HG02763 (cell line): ENCODE data around the gene SH3TC1.

ENCODE experiments used
- ATAC-seq: cut with Tn5 transposase; IDR thresholded peaks from one replicate; pipeline ENCODE4 v1.9.1; 2021; ENCODE audit warnings: mild to moderate bottlenecking, moderate library complexity; ENCODE audit not compliant: unreplicated experiment

The SH3TC1 gene

GRCh38 chr4:8284391-8284790, 85.3 kb downstream of the SH3TC1 start:
- ATAC-seq: no peak

GRCh38 chr4:8285143-8285975, 86.3 kb downstream of the SH3TC1 start:
- ATAC-seq: no peak

- ATAC-seq: no peak
Observed at GRCh38 chr4:8285976-8286718, 87.1 kb downstream of the SH3TC1 start.

DNA sequence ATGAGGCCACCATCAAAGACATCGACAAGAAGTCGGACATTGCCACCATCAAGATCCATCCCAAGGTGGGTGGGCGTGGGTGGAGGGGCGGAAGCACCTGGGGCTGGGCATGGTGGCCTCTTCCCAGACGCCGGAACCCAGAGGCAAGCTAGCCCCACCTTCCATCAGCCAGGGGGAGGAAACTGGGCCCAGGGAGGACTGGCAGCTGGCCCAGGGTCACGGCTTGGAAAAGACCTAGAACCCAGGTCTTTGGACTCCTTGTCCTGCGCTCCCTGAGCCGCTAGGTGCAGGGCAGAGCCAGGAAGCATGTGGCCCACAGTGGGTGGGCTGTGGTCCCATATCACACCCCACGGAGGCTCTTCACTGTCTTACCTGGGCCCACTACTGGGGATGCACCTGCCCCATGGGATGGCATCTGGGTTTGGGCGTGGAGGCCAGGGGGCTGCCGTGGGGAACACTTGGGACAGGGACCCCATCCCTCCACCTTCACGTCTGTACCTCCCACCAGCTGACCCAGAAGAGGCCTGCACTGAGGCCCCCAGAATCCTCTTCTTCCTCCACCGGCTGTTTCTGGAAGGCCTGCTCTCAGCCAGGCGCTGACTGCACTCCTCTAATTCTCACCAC, 87.7 kb downstream of the SH3TC1 start:
- no peak for ATAC-seq

DNA sequence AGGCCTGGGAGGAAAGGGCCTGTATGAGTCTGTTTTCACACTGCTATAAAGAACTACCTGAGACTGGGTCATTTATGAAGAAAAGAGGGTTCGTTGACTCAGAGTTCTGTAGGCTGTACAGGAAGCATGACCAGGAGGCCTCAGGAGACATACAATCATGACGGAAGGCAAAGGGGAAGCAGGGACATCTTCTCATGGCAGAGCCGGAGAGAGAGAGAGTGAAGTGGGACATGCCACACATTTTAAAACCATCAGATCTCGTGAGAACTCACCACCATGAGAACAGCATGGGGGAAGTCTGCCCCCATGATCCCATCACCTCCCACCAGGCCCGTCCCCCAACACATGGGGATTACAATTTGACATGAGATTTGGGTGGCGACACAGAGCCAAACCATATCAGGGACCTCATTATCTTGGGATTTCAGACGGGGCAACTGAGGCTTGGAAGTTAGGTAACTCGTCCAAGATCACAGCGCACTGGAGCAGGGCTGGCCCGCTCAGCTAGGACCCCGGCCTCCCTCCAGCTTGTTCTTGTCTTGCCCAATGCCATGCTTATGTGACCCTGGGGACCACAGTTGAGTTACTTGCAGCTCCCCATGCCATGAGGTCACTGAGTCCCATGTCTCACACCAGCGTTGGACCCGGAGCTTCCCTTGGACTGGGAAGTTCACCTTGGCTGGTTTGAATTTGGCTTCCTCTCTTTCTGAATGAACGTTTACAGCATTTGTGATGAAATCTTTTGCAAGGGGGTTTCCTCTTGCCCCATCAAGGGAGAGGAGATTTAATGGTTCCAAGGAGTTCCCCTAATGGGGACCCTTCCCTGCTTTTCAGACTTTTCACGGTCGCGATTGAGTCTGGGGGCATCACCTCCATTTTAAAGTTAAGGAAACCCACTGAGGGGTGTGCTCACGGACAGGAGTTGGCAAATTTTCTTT, 88.5 kb downstream of the SH3TC1 start:
- ATAC-seq: no peak

DNA sequence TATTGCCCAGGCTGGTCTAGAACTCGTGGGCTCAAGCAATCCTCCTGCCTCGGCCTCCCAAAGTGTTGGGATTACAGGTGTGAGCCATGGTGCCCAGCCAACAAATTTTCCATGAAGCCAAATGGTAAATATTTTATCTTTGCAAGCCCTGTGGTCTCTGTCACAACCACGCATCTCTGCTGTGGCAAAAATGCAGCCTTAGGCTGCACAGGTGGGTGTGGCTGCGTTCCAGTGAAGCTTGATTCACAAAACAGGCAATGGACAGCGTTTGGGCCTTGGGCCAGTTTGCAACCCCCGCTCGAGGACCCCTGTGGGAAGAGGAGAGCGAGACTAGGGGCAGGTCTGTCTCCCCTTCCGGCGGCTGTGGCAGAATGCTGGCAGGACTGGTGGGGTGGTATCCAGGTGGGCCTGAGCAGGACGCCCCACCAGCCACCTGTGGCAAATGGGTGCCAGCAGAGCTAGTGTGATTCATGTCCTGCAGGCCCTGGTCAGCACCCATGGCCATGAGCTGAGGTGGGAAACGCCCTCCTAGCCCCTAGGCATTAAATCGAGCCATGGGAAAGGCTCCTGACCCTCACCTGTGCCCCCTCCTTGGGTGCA, 90.2 kb downstream of the SH3TC1 start:
- ATAC-seq: no peak

DNA sequence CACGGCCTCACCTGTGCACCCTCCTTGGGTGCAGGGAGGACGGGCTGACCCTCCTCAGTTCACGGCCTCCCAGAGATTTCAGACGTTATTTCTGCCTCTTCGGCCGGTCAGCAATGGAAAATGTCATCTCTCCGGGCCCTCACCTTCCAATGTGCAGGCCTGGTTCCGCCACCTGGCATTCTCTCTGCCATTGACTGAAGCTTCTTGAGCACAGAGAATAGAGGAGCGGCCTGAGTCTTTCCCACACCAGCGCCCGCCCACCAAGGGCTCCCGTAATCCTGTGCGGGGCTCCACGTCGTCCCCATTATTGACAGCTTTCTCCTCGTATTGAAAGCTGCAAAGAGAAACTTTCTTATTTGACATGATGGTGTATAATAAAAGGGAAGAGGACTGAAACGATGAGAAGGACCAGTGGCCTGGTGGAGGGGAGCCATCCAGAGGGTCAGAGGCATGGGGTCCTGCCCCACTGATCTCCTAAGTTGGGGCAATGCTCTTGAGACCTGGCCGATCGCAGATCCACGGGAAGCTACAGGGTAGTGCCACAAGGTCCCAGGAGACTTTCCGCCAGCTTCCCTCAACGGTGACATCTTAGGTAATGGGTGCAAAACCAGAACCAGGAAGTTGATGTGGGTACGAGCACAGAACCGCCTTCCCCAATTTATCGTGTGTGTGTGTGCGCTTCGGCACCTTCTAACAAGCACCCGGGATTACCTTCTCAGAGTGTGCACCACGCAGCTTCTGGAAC, 91.0 kb downstream of the SH3TC1 start:
- ATAC-seq: no peak

- no peak for ATAC-seq
Observed at GRCh38 chr4:8290701-8290970, 91.5 kb downstream of the SH3TC1 start.
